HG02943 (cell line): Measurements from ENCODE around the gene SLC22A31.

Experiments used
- ATAC-seq: cut with Tn5 transposase; IDR thresholded peaks from one replicate; pipeline ENCODE4 v1.9.1; 2021; ENCODE audit warnings: mild to moderate bottlenecking, low read depth, moderate library complexity; ENCODE audit not compliant: unreplicated experiment

Gene SLC22A31

DNA sequence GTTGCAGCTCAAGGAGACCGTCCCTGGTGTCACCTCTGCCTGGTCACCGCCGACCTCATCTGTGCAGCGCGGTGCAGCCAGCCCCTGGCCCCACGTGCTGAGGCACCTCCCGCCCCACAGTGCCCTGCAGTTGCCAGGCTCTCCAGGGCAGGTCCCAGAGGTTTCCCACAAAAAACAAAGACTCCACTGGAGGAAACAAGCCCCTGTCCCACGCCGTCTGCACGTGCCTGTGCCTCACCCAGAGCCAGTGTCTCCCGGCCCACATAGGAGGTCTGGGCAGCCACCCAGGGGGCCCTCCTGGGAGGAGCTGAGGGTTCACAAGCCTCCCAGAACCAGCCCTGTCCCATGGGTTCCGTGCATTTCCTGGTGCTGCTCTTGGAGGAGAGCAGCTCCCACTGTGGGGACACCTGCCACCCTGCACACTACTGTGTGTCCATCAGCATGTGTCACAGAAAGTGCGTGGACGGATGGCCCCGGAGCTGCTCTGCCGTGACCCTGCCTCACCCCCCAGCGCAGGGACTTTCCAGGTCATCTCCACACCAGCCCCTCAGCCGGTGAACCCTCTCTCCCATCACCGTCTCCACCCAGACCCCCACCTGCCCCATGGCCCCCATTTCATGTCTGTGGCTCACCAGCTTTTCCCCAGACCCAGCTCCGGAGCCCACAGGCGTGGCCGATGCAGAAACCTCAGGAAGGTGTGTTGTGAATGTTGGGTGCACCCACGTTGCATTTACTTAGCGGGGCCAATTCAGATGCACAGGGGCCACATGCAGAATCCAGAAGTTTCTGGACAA lies 45.8 kb downstream of the SLC22A31 start:
- ATAC-seq = no peak

DNA sequence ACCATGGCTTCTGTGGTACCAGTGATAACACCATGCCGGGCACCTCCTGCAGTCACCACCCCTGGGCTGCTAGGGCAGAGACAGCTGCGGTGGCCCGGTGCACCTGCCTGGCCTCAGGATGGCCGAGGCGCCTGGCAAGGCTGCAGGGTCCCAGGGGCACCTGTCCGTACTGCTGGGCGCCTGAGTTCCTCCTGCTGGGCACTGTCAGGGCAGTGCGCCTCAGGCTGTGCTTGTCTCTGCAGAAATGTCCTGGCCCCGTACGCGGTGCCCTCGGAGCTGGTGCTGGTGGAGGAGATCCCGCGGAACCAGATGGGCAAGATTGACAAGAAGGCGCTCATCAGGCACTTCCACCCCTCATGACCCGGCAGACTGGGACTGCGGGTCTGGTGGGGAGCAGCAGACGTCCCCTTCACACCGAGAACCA lies 46.5 kb downstream of the SLC22A31 start:
- no peak for ATAC-seq

DNA sequence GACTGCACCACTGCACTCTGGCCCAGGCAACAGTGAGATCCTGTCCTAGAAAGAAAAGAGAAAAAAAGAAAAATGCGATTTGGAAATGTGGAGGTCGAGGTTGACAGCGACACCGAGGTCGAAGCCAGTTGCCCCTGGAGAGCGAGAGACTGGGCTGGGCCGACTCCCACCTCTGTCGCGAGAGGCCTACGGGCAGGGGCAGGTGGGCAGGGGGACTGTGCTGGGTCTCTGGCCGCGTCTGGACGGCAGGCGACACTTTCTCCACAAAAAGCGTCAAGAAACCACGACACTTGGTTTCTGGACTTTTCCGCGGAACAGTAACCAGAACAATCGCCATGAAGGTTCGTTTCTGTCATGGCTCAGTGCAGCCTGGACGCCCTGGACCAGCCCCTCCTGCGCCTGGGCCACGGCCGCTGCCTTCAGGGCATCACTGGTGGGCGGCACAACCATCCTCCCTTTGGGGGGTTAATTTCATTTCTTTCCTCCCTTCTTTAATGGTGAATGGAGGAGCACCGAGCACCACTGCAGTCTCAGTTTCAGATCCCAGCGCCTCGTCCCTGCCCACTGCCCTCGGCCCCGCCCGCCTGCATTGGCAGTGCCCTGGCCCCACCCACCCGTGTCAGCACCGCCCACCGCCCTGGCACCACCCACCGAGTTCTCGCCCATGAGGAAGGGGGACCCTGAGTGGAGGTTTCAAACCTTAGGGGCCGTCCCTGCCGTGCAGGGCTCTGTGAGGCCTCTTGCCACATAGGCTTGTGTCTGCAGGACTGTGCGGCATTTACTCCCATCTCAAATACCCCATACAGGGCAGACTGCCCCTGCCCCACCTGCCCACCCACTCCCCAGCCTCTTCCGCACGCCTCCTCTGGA lies 47.3 kb downstream of the SLC22A31 start:
- no peak for ATAC-seq

DNA sequence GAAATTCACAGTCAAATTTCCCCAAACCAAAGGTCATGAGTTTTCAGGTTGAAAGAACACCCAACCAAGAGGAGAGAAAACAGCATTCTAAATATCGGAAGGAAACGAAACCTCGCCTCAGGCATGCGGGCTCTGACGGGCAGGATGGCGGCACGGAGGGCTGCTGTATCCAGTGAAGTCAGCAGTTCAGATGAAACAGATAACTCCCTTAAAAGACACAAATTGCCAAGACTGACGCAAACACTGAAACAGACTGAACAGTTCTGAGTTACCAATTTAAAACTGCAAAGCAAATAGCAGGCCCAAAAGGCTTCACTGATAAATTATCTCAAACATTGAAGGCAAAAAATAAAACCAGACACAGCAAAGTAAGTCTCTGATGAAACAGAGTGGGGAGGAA lies 49.4 kb downstream of the SLC22A31 start:
- no peak for ATAC-seq

DNA sequence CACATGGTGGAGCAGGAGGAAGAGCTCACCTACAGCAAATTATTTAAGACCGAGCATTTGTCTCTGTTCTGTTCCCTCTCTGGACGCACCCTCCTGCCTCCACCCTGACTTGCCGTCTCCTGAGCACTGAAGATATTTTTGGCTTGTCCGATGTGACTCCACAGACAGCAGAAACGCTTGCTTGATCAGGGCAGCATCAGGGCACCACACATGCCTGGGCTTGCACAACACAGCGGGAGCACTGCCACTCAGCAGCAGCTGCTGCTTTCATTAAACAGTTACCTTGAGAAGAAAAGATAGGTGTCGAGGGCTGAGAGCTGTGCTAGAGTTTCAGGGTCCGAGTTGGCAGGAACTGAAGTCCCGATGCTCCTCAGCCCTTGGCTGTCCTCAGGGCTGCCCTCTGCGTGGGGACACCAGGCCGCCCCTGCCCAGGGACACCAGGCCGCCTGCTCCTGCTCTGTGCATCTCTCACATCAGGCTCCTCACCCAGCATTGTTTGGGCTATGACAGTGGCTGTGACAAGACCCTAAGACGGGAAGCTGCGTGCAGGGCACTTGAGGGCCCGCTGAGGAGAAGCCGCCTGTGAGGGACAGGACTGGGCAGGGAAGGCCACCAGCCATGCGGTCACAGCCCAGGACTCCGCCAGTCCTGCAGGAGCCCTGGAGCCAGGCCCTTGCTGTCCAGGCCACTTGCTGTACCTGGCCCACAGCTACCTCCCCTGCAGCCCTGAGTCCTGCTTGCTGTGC lies 50.1 kb downstream of the SLC22A31 start:
- ATAC-seq = no peak

DNA sequence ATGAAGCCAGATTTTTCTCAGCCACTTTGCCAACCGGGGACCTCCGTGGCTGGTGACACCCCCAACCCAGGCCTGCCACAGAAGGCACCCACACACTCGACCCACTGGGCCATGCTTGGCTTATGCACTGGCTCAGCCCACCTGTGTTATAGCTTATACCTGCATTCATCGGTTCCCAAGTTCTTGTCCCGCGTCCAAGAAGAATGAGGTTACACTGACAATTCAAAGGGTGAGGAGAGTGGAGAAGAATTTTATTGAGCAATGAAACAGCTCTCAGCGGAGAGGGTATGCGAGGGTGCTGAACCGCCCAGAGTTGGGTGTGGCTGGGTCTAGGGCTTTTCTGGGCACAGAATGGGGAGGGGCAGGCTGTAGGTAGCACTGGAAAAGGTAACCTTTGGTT lies 51.0 kb downstream of the SLC22A31 start:
- ATAC-seq = no peak

DNA sequence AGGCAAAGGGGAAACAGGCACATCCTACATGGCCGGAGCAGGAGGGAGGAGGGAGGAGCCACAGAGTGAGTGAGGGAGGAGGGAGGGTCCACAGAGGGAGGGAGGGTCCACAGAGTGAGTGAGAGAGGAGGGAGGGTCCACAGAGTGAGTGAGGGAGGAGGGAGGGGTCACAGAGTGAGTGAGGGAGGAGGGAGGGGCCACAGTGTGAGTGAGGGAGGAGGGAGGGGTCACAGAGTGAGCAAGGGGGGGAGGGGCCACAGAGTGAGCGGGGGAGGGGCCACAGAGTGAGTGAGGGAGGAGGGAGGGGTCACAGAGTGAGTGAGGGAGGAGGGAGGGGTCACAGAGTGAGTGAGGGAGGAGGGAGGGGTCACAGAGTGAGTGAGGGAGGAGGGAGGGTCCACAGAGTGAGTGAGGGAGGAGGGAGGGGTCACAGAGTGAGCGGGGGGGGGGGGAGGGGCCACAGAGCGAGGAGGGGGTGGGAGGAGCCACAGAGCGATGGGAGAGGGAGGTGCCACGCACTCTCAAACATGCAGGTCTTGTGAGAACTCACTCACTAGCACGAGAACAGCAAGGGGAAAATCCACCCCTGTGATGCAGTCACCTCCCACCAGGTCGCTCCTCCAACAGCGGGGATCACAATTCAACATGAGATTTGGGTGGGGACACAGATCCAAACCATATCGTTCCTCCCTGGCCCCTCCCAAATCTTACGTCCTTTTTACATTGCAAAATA lies 53.1 kb downstream of the SLC22A31 start:
- ATAC-seq = no peak

DNA sequence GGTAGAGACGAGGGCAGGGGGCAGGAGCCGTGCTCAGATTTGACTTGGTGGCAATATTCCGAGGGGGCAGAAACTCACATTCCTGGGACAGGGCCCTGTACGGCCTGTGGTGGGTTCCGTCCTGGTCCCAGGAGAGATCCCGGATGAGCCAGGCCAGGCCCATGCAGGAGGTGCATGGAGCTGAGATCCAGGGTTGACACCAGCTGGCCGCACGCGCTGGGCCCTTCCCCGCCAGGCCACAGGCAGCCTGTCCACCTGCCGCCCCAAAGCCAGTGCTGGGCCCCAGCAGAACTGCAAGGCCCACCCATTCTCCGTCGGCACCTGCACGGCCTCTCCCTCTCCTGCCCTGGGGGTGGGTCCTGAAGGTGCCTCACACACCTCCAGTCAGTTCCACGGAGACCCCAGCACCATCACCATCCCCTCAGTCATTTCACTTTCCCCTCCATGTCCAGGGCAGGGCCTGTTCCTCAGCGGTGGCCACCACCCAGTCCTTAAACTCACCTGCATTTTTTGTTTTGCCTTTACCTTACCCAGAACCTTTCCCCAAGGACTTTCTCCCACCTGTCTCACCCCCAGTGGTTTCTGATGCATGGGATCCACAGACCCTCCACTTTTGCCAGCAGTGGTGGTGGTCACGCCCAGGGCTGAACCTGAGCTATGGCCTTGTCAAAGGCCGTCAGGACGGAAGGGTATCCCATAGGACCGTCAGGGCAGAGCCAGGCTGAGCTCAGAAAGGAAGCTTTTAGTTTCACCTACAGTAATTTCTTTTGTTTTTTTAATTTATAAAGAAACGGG lies 53.9 kb downstream of the SLC22A31 start:
- no peak for ATAC-seq
